Bladder microvascular endothelial cell (primary cell): ENCODE data around the gene EIF4G2. TPM values are rescaled to one million over a fixed set of nuclear protein-coding genes. Genes with fewer than 3 reads are reported as not detected.

Source experiments
- total RNA-seq: library from RNA; depleted of rRNA; stranded (reverse); fragments of >200 nt; gene quantifications from 2 replicates; pipeline ENCODE4 v1.2.3, GENCODE V29; 2014

Gene EIF4G2
- 597 and 964 TPM in 2 replicates for total RNA-seq

DNA sequence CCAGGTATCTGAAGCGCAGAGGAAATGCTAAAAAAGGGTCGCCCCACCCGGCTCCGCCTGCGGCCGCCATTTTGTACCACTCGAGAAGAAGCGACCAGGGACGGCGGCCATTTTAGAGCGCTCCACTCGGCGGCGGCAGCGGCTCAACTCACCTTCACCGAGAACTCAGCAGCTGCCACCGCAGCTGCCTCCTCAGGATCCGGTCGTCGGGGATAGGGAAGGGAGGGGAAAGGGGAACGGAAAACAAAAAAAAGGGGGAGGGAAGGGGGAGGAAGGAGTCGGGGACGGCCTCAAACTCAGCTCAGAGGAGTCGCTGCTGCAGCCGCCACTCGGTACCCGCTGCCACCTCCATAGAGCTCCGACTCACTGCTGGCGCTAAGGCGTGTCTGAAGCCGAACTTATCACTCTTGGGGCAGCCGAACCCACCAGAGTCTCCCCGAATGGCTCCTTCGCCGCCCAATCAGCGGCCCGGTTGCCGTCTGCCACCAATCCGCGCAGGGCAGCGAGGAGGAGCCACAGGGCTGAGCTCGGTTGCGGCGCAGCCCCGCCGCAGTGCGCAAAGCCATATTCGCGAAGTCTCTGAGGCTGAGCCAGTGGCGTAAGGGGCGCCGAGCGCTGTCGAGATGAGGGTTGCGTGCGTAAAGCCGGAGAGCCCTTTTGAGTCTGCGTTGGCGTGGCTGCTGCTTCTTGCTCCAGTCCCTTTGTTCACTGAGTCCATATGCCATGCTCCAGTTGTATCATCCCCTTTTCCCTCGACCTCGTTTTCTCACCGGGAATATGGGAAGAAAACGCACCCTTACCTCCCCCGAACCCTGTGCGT, at the start of gene EIF4G2:
Gene EIF4G2, minus strand, starts transcription at position 374 of the 820 bp plus-strand sequence.

GRCh38 chr11:10857709-10858438, 49.1 kb upstream of the EIF4G2 start, which contains the start of gene ZBED5:
Gene ZBED5 (minus strand): TSS chr11:10858053. CDS start chr11:10854945, 3,108 bp downstream.

GRCh38 chr11:10750838-10751580, 57.7 kb downstream of the EIF4G2 start, which contains the start of gene CTR9:
Gene CTR9 (plus strand): TSS chr11:10751246. CDS start chr11:10751413, 167 bp downstream.

Other genes with a start within 250 kb of the EIF4G2 start
- 1.4 and 15.5 TPM in 2 replicates for gene LYVE1, start 240.3 kb downstream of the EIF4G2 start, total RNA-seq
- 0.44 and 0.81 TPM in 2 replicates for gene IRAG1, start 115.2 kb downstream of the EIF4G2 start, total RNA-seq
- gene CTR9, start 57.7 kb downstream of the EIF4G2 start, total RNA-seq = 22.2 and 35.2 TPM in 2 replicates
- gene ZBED5, start 49.1 kb upstream of the EIF4G2 start, total RNA-seq = 7.6 and 21.7 TPM in 2 replicates